Heart right ventricle (tissue), 16 donors: Measurements from ENCODE around the gene PDE2A. TPM values are rescaled to one million over a fixed set of nuclear protein-coding genes. Genes with fewer than 3 reads are reported as not detected.

ENCODE experiments used
- ATAC-seq, 8 donors: fragments of 200-7000 bp; cut with Tn5 transposase; one replicate each; pipeline ENCODE4 v1.9.1; 2020; ENCODE audit warnings: mild to moderate bottlenecking in 8 of 8, moderate library complexity in 8 of 8, moderate number of reproducible peaks in 1 of 8
- DNase-seq, 2 donors: peaks; one replicate each; pipeline ENCODE4 v3.0.0-alpha.2; 2020
- H3K27ac ChIP-seq, 10 donors: fragments of 200-600 bp; sonication (generic) in 2 of 10; one replicate each; pipeline versions ENCODE4 v1.5.0 to v1.8.0; 2020 to 2022; ENCODE audit warnings: mild to moderate bottlenecking in 3 of 10
- H3K27me3 ChIP-seq, 7 donors: fragments of 200-600 bp; one replicate each; pipeline ENCODE4 v1.8.0; 2021 to 2022; ENCODE audit warnings: mild to moderate bottlenecking in 2 of 7
- H3K36me3 ChIP-seq, 9 donors: fragments of 200-600 bp; sonication (generic) in 1 of 9; one replicate each; pipeline versions ENCODE4 v1.5.0 to v1.8.0; 2020 to 2022; ENCODE audit warnings: mild to moderate bottlenecking in 2 of 9
- H3K4me1 ChIP-seq, 9 donors: fragments of 200-600 bp; sonication (generic) in 1 of 9; one replicate each; pipeline versions ENCODE4 v1.5.0 to v1.8.0; 2020 to 2022; ENCODE audit warnings: mild to moderate bottlenecking in 4 of 9
- H3K4me3 ChIP-seq, 10 donors: fragments of 200-600 bp; sonication (generic) in 2 of 10; one replicate each; pipeline versions ENCODE4 v1.5.0 to v1.8.0; 2020 to 2022; ENCODE audit warnings: mild to moderate bottlenecking in 7 of 10, moderate library complexity in 2 of 10
- H3K9me3 ChIP-seq, 11 donors: fragments of 200-600 bp in 10 of 11; sonication (generic) in 2 of 11; one replicate each; pipeline versions ENCODE4 v1.5.0 to v1.8.0; 2013 to 2022; ENCODE audit warnings: mild to moderate bottlenecking in 2 of 11, control low read depth in 1 of 11, moderate library complexity in 1 of 11
- CTCF ChIP-seq, 9 donors: fragments of 200-600 bp; sonication (generic) in 2 of 9; IDR thresholded peaks; one replicate each; pipeline versions ENCODE4 v1.5.0 to v1.8.0; 2021 to 2022; ENCODE audit warnings: antibody characterized with exemption in 9 of 9, mild to moderate bottlenecking in 5 of 9, moderate library complexity in 1 of 9
- WGBS, 2 donors: extraction: QIAGEN DNeasy Blood & Tissue Kit; methylation state at CpG; one replicate each; pipeline ENCODE4 v1.1.7; 2013; ENCODE audit warnings: inconsistent platforms in 1 of 2; 5-methylcytosine and 5-hydroxymethylcytosine counted together
- intact Hi-C, 10 donors: fragments of 100-400 bp; cut with DNase I; formaldehyde crosslinking; loops; one replicate each; pipeline versions ENCODE4 v1.11.1 to v1.14.2; 2022
- polyA plus RNA-seq, 2 donors: library from polyadenylated mRNA; stranded (reverse); fragments of 200-250 nt; gene quantifications; one replicate each; pipeline ENCODE4 v1.2.3, GENCODE V29; 2013
- total RNA-seq, 10 donors: library from RNA; stranded (reverse); fragmentation: NEBNext Ultra II Directional in 3 of 10; extraction: Animal tissue kit (Norgen Biotek cat#: 25700) in 3 of 10; gene quantifications; one replicate each; pipeline versions ENCODE4 v1.2.1 to v1.2.4, GENCODE V29; 2021 to 2023
- donor health status: Arrhythmogenic right ventricular cardiomyopathy.
- donor health status: ischemic (EF 13 %, LVEDD 7.1; RV severe dilation, severe dysfunction).
- donor health status: healthy with polysubstance abuse.
- donor health status: DM: no; HTN: yes; CAD: no.
- donor health status: DM: no; HTN: no; CAD: no.
- donor health status: ischemic (EF 25% LVEDD 6.9; RV normal size, moderate dysfunction).
- donor health status: ischemic (EF 25% LVEDD 5.7; RV mildly dilated, moderate dysfunction).
- donor health status: healthy.
- donor health status: DM: yes; HTN: yes; CAD: no.
- donor health status: Ischemic cardiomyopathy.
- donor health status: ischemic (EF 35%, LVEDD 5.7; RV mildly dilated, moderate dysfunction).
- donor health status: nonischemic (EF 11% LVEDD 7.7; RV severe dilation, severe dysfunction).
- donor health status: DM: yes; HTN: yes; CAD: no.
- donor health status: PGD.
- donor health status: ischemic (EF 29% LVEDD 5.4; RV normal size, mild dysfunction).
- donor health status: nonischemic (EF 23%, LVEDD 6.1; RV moderate dilation, normal function).

The PDE2A gene
- total and polyA plus RNA-seq, 12 donors, result 10.4 to 47.6 (median 30.2) TPM

- peak; percentile 95 to 100 (median 99) for TF ChIP-seq CTCF (IDR thresholded peaks at IDR 0.05)
- ATAC-seq (peak; percentile 70 to 82 (median 79)), DNase-seq (peak; percentile 38 to 73)
- H3K4me3 ChIP-seq, result peak overlapping the region; percentile 58 to 75 (median 72)
- no peaks in the 10 kb centered on the region for H3K9me3 ChIP-seq
- peaks cover 0 to 44% (median 0%) of the 10 kb centered on the region in 7 donors for H3K27me3 ChIP-seq
- H3K4me1 ChIP-seq, result peaks cover 6 to 48% (median 25%) of the 10 kb centered on the region in 9 donors
- 1 to 2% methylated on average over 52 to 59 of the region's 59 CpGs for WGBS, 2 donors
- peak overlapping the region in 9 of 10 donors; percentile 2 to 84 (median 59) for H3K27ac ChIP-seq
- H3K36me3 ChIP-seq, result no peaks in the 10 kb centered on the region
- intact Hi-C loops, result loop anchor here (1.0 to 10.0 kb wide), 11 partner anchors 44 to 172 kb away; no protein-coding TSS in a partner anchor
Measured at GRCh38 chr11:72642884-72643522, 31.2 kb downstream of the PDE2A start.

GRCh38 chr11:72642043-72642883 is 32.0 kb downstream of the PDE2A start:
- Histone ChIP-seq H3K27me3 (peaks cover 0 to 47% (median 0%) of the 10 kb centered on the region in 7 donors), H3K9me3 (no peaks in the 10 kb centered on the region), H3K36me3 (no peaks in the 10 kb centered on the region), H3K4me1 (peaks cover 7 to 55% (median 32%) of the 10 kb centered on the region in 9 donors), H3K4me3 (peak overlapping the region; percentile 58 to 75 (median 72)), H3K27ac (peak overlapping the region; percentile 58 to 84 (median 73))
- intact Hi-C loops, result loop anchor here in 9 of 10 donors (1.0 to 10.0 kb wide), 10 partner anchors 43 to 171 kb away; no protein-coding TSS in a partner anchor
- TF ChIP-seq CTCF (IDR thresholded peaks at IDR 0.05), result no peak
- ATAC-seq, result peak; percentile 64 to 85 (median 75)
- DNase-seq, result peak in 1 of 2 donors; percentile 63
- 1% methylated on average over 69 to 85 of the region's 85 CpGs for WGBS, 2 donors

GRCh38 chr11:72641522-72642042 is 32.6 kb downstream of the PDE2A start:
- peak overlapping the region; percentile 58 to 84 (median 73) for H3K27ac ChIP-seq
- H3K36me3 ChIP-seq, result no peaks in the 10 kb centered on the region
- intact Hi-C loops, result loop anchor here in 9 of 10 donors (1.0 to 10.0 kb wide), 10 partner anchors 42 to 171 kb away; no protein-coding TSS in a partner anchor
- H3K27me3 ChIP-seq, result peaks cover 0 to 47% (median 0%) of the 10 kb centered on the region in 7 donors
- ATAC-seq (no peak), DNase-seq (no peak)
- H3K4me3 ChIP-seq, result peak overlapping the region; percentile 58 to 75 (median 72)
- WGBS, 2 donors, result 37 to 45% methylated on average over 12 of the region's 12 CpGs
- H3K9me3 ChIP-seq, result no peaks in the 10 kb centered on the region
- peaks cover 12 to 62% (median 38%) of the 10 kb centered on the region in 9 donors for H3K4me1 ChIP-seq
- TF ChIP-seq CTCF (IDR thresholded peaks at IDR 0.05), result no peak
